Activated CD8-positive, alpha-beta T cell treated with anti-CD3 and anti-CD28 coated beads for 36 hours (primary cell): ENCODE measurements around the gene BCAM. TPM values are rescaled to one million over a fixed set of nuclear protein-coding genes. Genes with fewer than 3 reads are reported as not detected.

Experiments used
- ATAC-seq: fragments of 200-7000 bp; cut with Tn5 transposase; one replicate; pipeline ENCODE4 v1.10.0; 2021; ENCODE audit warnings: mild to moderate bottlenecking, moderate library complexity
- CTCF ChIA-PET: fragments of 350-600 bp; sonication (Branson Sonifier 250); formaldehyde crosslinking; loops from one replicate; lab custom pipeline; 2021; ENCODE audit warnings: antibody characterized with exemption; lab: Charles Lee
- POLR2A ChIA-PET: fragments of 350-600 bp; sonication (Branson Sonifier 250); formaldehyde crosslinking; loops from one replicate; lab custom pipeline; 2021; ENCODE audit warnings: antibody characterized with exemption; lab: Charles Lee
- DNase-seq: peaks from one replicate; pipeline ENCODE4 v3.0.0-alpha.2; 2020
- H3K27ac Mint-ChIP-seq: one replicate; pipeline ENCODE4 v1.8.0; 2021; ENCODE audit warnings: mild to moderate bottlenecking, mixed read lengths
- H3K27me3 Mint-ChIP-seq: one replicate; pipeline ENCODE4 v1.8.0; 2021; ENCODE audit warnings: mixed read lengths
- H3K36me3 Mint-ChIP-seq: one replicate; pipeline ENCODE4 v1.8.0; 2021; ENCODE audit warnings: low read depth, mixed read lengths
- H3K4me1 Mint-ChIP-seq: one replicate; pipeline ENCODE4 v1.8.0; 2021; ENCODE audit warnings: low read depth, mixed read lengths
- H3K4me3 Mint-ChIP-seq: one replicate; pipeline ENCODE4 v1.8.0; 2021; ENCODE audit warnings: mild to moderate bottlenecking, moderate library complexity, mixed read lengths
- H3K9me3 Mint-ChIP-seq: one replicate; pipeline ENCODE4 v1.8.0; 2021; ENCODE audit warnings: mixed read lengths
- CTCF ChIP-seq: fragments of 200-600 bp; IDR thresholded peaks from one replicate; pipeline ENCODE4 v1.8.0; 2022; ENCODE audit warnings: antibody characterized with exemption, mild to moderate bottlenecking
- intact Hi-C: fragments of 100-400 bp; cut with micrococcal nuclease; formaldehyde crosslinking; loops from one replicate; pipeline ENCODE4 v1.10.0; 2022
- total RNA-seq, 2 experiments: library from RNA; stranded (reverse); gene quantifications; one replicate each; pipeline ENCODE4 v1.2.3, GENCODE V29; 2021

Gene BCAM
- total RNA-seq, 2 experiments from 2014 or later = not detected

DNA sequence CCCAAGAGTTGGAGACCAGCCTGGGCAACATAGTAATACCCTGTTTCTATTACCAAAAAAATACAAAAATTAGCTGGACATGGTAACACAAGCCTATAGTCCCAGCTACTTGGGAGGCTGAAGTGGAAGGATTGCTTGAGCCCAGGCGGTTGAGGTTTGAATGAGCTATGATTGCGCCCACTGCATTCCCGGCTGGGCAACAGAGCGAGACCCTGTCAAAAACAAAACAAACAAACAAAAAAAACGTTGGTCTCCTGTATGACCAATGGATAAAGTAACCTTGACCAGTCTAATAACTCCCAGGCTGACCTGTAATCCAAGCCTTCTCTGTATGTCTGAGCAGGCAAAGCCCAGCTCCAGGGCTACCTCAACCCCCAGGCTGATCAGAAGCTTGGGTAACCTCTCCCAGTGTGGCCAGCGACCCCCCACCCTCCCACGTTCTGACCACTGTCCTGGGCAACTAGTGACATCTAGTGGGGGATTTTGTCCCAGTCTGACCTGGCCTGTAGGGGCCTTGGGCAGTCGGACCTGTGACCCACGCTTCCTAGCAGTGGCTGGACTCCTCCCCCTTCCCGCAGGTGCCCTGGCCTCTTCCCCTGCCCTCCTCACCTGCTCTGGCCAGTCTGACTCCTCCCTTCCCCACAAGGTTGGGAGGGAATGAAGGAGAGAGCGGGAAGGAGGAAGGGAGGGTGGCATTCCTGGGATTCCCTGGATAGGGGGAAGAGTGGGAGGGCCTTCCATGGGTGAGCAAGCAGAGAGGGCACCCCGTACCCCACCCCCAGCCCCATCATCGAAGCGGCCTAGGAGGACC lies 1.0 kb upstream of the BCAM start:
- Mint-ChIP-seq H3K4me1 (no peaks in the 10 kb centered on the region), H3K36me3 (no peaks in the 10 kb centered on the region), H3K27ac (no peak overlapping the region), H3K9me3 (no peaks in the 10 kb centered on the region), H3K4me3 (no peak overlapping the region), H3K27me3 (peaks cover 22% of the 10 kb centered on the region)
- DNase-seq (no peak), ATAC-seq (no peak)
- ChIA-PET CTCF (interaction anchor here (1.0 to 1.2 kb wide), 5 partner anchors 9 to 151 kb away, joined by 3 to 4 read pairs (median 3); no protein-coding TSS in a partner anchor), POLR2A (no interaction called here)
- no peak for TF ChIP-seq CTCF
- intact Hi-C loops = no loop called here

DNA sequence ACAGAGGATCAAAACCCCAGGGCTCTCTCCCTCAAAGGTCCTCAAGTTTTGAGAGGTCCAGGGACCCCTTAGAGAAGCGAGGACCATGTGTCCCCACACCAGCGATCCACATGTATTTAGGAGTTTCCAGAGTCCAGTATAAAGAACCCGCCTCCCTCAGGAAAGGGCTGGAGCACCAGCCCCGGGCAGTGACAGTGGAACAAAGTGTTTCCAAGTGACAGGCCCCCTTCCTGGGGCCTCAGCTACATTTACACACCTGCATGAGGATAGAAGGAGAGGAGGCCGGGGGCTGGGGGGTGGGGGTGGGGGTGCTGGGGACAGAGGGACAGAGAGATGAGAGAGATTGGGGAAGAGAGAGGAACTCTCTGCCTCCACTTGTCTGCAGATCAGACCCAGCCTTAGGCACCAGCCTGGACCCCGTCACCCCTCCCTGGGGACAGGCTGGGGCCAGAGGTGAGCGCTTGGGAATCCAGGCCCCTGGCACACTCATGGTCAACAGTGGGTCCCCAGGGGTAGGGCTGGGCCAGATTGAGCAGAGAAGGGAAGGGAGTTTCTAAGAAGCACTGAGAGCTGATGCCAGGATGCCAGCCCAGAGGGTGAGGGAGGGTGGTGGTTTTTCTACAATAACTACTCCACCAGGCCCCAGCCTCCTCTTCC lies 802 bp downstream of the BCAM start:
- Mint-ChIP-seq H3K36me3 (no peaks in the 10 kb centered on the region), H3K4me3 (no peak overlapping the region), H3K4me1 (no peaks in the 10 kb centered on the region), H3K9me3 (no peaks in the 10 kb centered on the region), H3K27ac (no peak overlapping the region), H3K27me3 (peaks cover 24% of the 10 kb centered on the region)
- no peak for TF ChIP-seq CTCF
- POLR2A ChIA-PET = interaction anchor here (0.7 kb wide), 1 partner anchor 135 kb away, joined by 3 read pairs; no protein-coding TSS in a partner anchor
- intact Hi-C loops = no loop called here
- no peak for DNase-seq
- CTCF ChIA-PET = no interaction called here
- no peak for ATAC-seq

DNA sequence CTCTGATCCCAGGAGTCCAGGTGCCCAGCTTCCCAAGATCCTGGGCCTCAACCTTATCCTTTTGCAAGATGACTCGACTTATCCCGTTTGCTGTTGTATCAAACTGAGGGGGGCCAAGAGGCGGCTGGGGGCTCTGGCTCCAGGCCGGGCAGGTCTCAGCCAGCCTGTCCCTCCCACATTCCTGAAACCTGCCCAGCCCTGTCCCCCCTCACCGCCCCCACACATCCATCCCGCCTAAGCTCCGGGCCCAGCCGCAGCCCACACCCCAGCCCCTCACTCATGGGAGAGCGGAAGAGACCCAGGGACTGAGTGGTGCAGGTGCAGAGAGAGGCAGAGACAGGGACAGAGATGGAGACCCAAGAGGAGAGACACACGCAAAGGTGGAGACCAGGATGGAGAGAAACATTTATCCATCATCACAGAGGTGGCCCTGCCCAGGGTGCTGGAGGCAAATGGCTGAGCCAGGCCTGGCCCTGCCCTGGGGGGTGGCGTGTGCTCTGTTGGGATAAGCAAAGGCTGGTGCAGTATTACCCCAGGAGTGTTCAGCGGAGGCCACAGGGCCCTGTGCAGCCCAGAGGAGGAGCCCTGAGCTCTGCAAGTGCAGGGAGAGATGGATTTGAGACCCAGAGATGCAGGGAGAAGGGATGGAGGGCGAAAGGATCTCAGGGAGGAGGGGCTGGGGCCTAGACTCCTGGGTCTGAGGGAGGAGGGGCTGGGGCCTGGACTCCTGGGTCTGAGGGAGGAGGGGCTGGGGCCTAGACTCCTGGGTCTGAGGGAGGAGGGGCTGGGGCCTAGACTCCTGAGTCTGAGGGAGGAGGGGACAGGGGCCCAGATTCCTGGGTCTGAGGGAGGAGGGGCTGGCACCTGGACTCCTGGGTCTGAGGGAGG lies 1.6 kb downstream of the BCAM start:
- ChIA-PET CTCF (no interaction called here), POLR2A (no interaction called here)
- H3K4me3 Mint-ChIP-seq = no peak overlapping the region
- peaks cover 24% of the 10 kb centered on the region for H3K27me3 Mint-ChIP-seq
- intact Hi-C loops = no loop called here
- no peaks in the 10 kb centered on the region for H3K36me3 Mint-ChIP-seq
- no peak for ATAC-seq
- H3K9me3 Mint-ChIP-seq = no peaks in the 10 kb centered on the region
- no peaks in the 10 kb centered on the region for H3K4me1 Mint-ChIP-seq
- no peak for DNase-seq
- TF ChIP-seq CTCF = no peak
- no peak overlapping the region for H3K27ac Mint-ChIP-seq

GRCh38 chr19:44811122-44811419 lies 2.2 kb downstream of the BCAM start:
- intact Hi-C loops = no loop called here
- Mint-ChIP-seq H3K4me1 (no peaks in the 10 kb centered on the region), H3K9me3 (no peaks in the 10 kb centered on the region), H3K27me3 (peaks cover 24% of the 10 kb centered on the region), H3K4me3 (no peak overlapping the region), H3K36me3 (no peaks in the 10 kb centered on the region), H3K27ac (no peak overlapping the region)
- POLR2A ChIA-PET = no interaction called here
- CTCF ChIA-PET = no interaction called here
- ATAC-seq = no peak
- DNase-seq = no peak
- no peak for TF ChIP-seq CTCF
